Ovary (tissue), 9 donors: ENCODE results near the gene KCNH8. TPM values are rescaled to one million over a fixed set of nuclear protein-coding genes. Genes with fewer than 3 reads are reported as not detected.

Experiments
- DNase-seq, 5 donors: peaks; one replicate each; pipeline ENCODE4 v3.0.0-alpha.2; 2019 to 2020
- H3K27ac ChIP-seq, 2 donors: fragments of 200-600 bp; one replicate each; pipeline versions ENCODE4 v1.5.1 to v1.8.0; 2019 to 2022
- H3K27me3 ChIP-seq: fragments of 200-600 bp; one replicate; pipeline ENCODE4 v1.8.0; 2022
- H3K36me3 ChIP-seq: fragments of 200-600 bp; sonication (generic); one replicate; pipeline ENCODE4 v1.5.1; 2019
- H3K4me1 ChIP-seq: one replicate; pipeline ENCODE4 v1.8.1; 2013; ENCODE audit warnings: mild to moderate bottlenecking, moderate library complexity; ENCODE audit not compliant: insufficient read depth
- H3K4me3 ChIP-seq: fragments of 200-600 bp; sonication (generic); one replicate; pipeline ENCODE4 v1.5.1; 2017
- H3K9me3 ChIP-seq, 2 donors: fragments of 200-600 bp in 1 of 2; sonication (generic) in 1 of 2; one replicate each; pipeline versions ENCODE4 v1.5.1 to v1.8.1; 2013 to 2019; ENCODE audit warnings: mild to moderate bottlenecking in 1 of 2, moderate library complexity in 1 of 2
- EP300 ChIP-seq: sonication (generic); formaldehyde crosslinking; IDR thresholded peaks from one replicate; pipeline ENCODE4 v1.6.1; 2017; ENCODE audit warnings: antibody characterized with exemption
- POLR2A ChIP-seq: fragments of 450-650 bp; IDR thresholded peaks from one replicate; pipeline ENCODE4 v1.6.1; 2017; ENCODE audit warnings: antibody characterized with exemption, mild to moderate bottlenecking, moderate library complexity
- WGBS, 3 donors: extraction: QIAGEN DNeasy Blood & Tissue Kit in 1 of 3; methylation state at CpG; one replicate each; pipeline versions ENCODE4 v1.1.5 to v1.1.7; 2013 to 2017; 5-methylcytosine and 5-hydroxymethylcytosine counted together
- intact Hi-C, 4 donors: fragments of 100-400 bp; cut with DNase I; formaldehyde crosslinking; loops; one replicate each; pipeline versions ENCODE4 v1.11.0 to v1.15.1; 2022 to 2023
- polyA plus RNA-seq, 2 donors: library from polyadenylated mRNA; stranded (reverse); fragments of 200-250 nt in 1 of 2; fragments of 350-450 nt in 1 of 2; fragmentation: Illumina TruSeq in 1 of 2; extraction: RNeasy Lipid Tissue Mini Kit (QIAGEN cat#74804) in 1 of 2; gene quantifications; one replicate each; pipeline ENCODE4 v1.2.3, GENCODE V29; 2013 to 2014
- total RNA-seq, 7 donors: library from RNA; depleted of rRNA in 2 of 7; stranded (reverse); fragments of >200 nt in 2 of 7; fragmentation: NEBNext Ultra II Directional in 3 of 7; extraction: Animal tissue kit (Norgen Biotek cat#: 25700) in 3 of 7; gene quantifications; one replicate each; pipeline versions ENCODE4 v1.1.0 to v1.2.4, GENCODE V29; 2016 to 2023
- TF ChIP-seq, protein P1 (sequence below), 3 donors: fragments of 450-650 bp in 2 of 3; fragments of 200-600 bp in 1 of 3; IDR thresholded peaks; one replicate each; pipeline versions ENCODE4 v1.5.1 to v1.8.0; 2016 to 2022; ENCODE audit warnings: antibody characterized with exemption in 3 of 3, mild to moderate bottlenecking in 1 of 3
- donor health status: DM: no; HTN: no; CAD: no; lungs with moderate emphysema.
- donor health status: DM: no; HTN: no; CAD: no.
- donor health status: Bipolar disorder and iron deficiency.
- donor health status: DM: yes; HTN: yes; CAD: no.
- donor health status: DM: no; HTN: no; CAD: no.
- donor health status: DM: yes; HTN: yes; CAD: no.

Gene KCNH8
- total and polyA plus RNA-seq, 9 donors, result 0.05 to 1.4 (median 0.17) TPM; not detected in 1

DNA sequence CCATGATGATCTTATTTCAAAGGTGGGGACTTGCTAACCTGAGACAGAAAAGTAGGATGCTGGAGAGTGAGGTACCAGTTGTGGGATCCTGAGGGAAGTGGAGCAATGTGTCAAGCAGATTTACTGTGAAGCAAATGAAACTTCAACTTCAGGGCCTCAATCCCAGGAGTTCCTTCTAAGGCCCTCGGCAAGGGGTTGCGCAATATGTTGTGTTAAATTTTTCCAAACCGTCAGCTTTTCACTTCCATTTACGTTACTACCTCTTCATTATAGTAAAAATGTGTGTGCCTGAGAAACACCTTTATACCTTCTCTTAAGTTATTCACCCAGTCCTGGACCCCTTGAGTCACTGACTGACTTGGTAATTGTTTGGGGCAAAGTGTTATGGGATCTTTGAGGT lies 42.5 kb upstream of the KCNH8 start:
- Histone ChIP-seq H3K4me3 (no peak overlapping the region), H3K27ac (no peak overlapping the region), H3K36me3 (no peaks in the 10 kb centered on the region), H3K9me3 (no peaks in the 10 kb centered on the region), H3K4me1 (no peaks in the 10 kb centered on the region), H3K27me3 (no peaks in the 10 kb centered on the region)
- no peak for DNase-seq
- intact Hi-C loops, result no loop called here
- no peak for TF ChIP-seq POLR2A
- TF ChIP-seq EP300, result no peak
- TF ChIP-seq, protein P1, sequence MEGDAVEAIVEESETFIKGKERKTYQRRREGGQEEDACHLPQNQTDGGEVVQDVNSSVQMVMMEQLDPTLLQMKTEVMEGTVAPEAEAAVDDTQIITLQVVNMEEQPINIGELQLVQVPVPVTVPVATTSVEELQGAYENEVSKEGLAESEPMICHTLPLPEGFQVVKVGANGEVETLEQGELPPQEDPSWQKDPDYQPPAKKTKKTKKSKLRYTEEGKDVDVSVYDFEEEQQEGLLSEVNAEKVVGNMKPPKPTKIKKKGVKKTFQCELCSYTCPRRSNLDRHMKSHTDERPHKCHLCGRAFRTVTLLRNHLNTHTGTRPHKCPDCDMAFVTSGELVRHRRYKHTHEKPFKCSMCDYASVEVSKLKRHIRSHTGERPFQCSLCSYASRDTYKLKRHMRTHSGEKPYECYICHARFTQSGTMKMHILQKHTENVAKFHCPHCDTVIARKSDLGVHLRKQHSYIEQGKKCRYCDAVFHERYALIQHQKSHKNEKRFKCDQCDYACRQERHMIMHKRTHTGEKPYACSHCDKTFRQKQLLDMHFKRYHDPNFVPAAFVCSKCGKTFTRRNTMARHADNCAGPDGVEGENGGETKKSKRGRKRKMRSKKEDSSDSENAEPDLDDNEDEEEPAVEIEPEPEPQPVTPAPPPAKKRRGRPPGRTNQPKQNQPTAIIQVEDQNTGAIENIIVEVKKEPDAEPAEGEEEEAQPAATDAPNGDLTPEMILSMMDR (IDR thresholded peaks at IDR 0.05), result no peak
- 86 to 92% (median 90%) methylated on average over 4 of the region's 4 CpGs for WGBS, 3 donors

DNA sequence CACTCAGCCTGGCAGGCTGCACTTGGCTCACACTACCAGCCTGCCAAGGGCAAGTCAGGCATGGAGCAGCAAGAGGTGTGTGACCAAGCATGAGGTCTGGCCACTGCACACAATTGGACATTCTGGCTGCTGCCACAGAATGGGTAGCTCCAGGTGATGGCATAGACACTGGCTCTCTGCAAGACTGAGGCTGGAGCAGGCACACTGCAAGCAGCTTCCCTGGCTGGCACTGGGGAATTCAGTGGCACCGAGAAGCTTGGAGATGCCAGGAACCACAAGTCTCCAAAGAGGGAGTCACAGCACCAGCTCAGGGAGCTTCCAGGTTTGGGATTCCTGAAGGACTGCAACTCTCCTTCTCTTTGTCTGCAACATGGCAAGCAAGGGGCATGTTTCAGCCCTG lies 42.0 kb upstream of the KCNH8 start:
- TF ChIP-seq EP300 (no peak), POLR2A (no peak)
- TF ChIP-seq, protein P1 (IDR thresholded peaks at IDR 0.05), result no peak
- intact Hi-C loops, result no loop called here
- no peak overlapping the region for H3K4me3 ChIP-seq
- no peaks in the 10 kb centered on the region for H3K27me3 ChIP-seq
- no peaks in the 10 kb centered on the region for H3K4me1 ChIP-seq
- no peak overlapping the region for H3K27ac ChIP-seq
- no peak for DNase-seq
- H3K9me3 ChIP-seq, result no peaks in the 10 kb centered on the region
- H3K36me3 ChIP-seq, result no peaks in the 10 kb centered on the region
- WGBS, 3 donors, result 79 to 100% (median 92%) methylated on average over 1 of the region's 1 CpG

DNA sequence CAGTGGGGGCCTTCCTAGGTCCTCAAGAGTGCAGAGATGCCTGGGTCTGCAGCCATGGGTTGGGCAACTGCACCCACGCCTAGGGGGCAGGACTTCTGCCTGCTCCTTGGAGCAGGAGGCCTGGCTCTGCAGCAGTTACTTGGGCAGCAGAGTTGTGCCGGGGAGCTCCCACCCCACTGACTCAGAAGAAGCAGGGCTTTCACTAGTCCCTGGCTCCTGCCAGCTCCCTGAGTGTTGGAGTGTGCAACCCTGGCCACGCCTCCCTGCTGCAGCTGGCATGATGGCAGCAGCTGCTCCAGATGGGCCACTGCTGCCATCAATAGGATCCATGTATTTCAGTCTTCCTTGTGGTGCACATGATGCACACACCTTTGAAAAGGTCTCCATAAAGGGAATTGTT lies 40.6 kb upstream of the KCNH8 start:
- no peak for DNase-seq
- TF ChIP-seq, protein P1 (IDR thresholded peaks at IDR 0.05), result no peak
- TF ChIP-seq POLR2A (no peak), EP300 (no peak)
- H3K27ac ChIP-seq, result no peak overlapping the region
- H3K27me3 ChIP-seq, result no peaks in the 10 kb centered on the region
- H3K4me1 ChIP-seq, result no peaks in the 10 kb centered on the region
- H3K9me3 ChIP-seq, result no peaks in the 10 kb centered on the region
- no peaks in the 10 kb centered on the region for H3K36me3 ChIP-seq
- no peak overlapping the region for H3K4me3 ChIP-seq
- intact Hi-C loops, result no loop called here
- WGBS, 3 donors, result 59 to 77% (median 71%) methylated on average over 3 of the region's 3 CpGs

DNA sequence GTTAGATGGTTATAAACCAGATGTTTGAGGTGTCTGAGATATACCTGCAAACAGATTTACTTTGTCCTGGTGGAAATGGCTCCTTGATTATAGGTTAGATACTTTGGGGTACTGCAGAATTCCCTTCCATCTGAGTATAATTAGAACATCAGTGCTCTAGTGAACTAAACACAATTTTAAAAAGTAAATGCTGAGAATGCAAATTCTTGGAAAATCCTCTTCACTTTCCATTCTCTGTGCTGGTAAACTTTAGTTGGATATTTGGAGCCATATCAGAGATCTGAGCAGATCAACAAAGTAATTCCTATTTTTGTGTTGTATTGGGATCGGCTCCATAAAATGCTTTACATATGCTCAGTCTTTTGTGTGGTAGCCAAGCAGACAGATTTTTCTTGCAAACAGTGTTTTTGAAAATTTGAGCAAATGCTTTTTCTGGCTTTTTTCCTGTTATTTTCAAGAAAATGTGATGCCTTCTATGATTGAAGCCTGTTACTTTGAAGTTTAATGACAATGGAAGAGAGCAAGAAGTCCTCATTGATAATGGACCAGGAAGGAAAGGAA lies 37.9 kb upstream of the KCNH8 start:
- 70 to 83% (median 72%) methylated on average over 1 of the region's 1 CpG for WGBS, 3 donors
- no peak overlapping the region for H3K27ac ChIP-seq
- H3K36me3 ChIP-seq, result no peaks in the 10 kb centered on the region
- TF ChIP-seq, protein P1 (IDR thresholded peaks at IDR 0.05), result no peak
- TF ChIP-seq POLR2A (no peak), EP300 (no peak)
- intact Hi-C loops, result no loop called here
- no peak for DNase-seq
- no peaks in the 10 kb centered on the region for H3K9me3 ChIP-seq
- H3K4me1 ChIP-seq, result no peaks in the 10 kb centered on the region
- no peaks in the 10 kb centered on the region for H3K27me3 ChIP-seq
- H3K4me3 ChIP-seq, result no peak overlapping the region
